HS-5 (cell line): ENCODE results near the gene PTPRT.

Source experiments
- DNase-seq: peaks from one replicate; pipeline ENCODE4 v3.0.0-alpha.2; 2012; ENCODE audit warnings: low read depth

Gene PTPRT

GRCh38 chr20:43189554-43190331 lies at the start of gene PTPRT:
Gene PTPRT (minus strand): TSS chr20:43189906. CDS start chr20:43189733, 173 bp downstream.
- DNase-seq: no peak

GRCh38 chr20:43238833-43239232 lies 49.1 kb upstream of the PTPRT start:
- DNase-seq: no peak

GRCh38 chr20:43238266-43238665 lies 48.6 kb upstream of the PTPRT start:
- no peak for DNase-seq

GRCh38 chr20:43237651-43238168 lies 48.0 kb upstream of the PTPRT start:
- no peak for DNase-seq

DNA sequence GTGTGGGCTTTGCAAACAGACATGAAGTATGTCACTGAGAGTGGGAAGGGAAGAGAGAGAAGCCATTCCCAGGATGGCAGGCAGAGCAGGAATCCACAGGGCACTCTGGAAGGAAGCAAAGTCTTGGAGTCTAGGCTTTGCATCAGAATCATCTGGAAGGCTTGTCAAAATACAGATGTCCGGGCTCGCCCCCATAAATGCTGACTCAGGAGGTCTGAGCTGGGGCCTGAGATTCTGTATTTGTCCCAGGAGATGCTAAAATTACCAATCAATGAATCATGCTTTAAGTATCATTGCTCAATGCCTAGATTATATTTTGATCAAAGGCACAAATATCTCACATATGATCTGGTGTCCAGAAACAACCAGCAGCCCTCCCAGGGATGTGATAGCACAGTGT lies 46.3 kb upstream of the PTPRT start:
- DNase-seq: no peak

GRCh38 chr20:43231829-43232228 lies 42.1 kb upstream of the PTPRT start:
- DNase-seq: no peak

DNA sequence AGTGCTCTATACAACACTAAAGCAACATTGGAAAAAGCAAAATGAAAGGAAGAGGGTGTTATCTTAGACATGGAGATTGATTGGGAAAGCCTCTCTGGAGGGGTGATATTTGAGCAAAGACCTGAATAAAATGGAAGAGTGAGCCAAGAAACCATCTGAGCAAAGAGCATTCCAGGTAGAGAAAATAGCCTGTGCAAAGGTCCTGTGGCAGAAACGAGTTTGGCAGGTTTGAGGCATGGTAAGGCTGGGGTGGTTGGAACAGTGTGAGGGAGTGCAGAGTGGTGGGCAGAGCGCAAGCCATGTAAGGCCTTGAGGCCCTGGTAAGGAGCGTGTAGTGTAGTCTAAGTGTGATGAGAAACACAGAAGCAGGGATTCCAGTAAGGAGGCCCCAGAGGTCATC lies 40.0 kb upstream of the PTPRT start:
- no peak for DNase-seq

- no peak for DNase-seq
Measured at GRCh38 chr20:43220612-43221011, 30.9 kb upstream of the PTPRT start.

DNA sequence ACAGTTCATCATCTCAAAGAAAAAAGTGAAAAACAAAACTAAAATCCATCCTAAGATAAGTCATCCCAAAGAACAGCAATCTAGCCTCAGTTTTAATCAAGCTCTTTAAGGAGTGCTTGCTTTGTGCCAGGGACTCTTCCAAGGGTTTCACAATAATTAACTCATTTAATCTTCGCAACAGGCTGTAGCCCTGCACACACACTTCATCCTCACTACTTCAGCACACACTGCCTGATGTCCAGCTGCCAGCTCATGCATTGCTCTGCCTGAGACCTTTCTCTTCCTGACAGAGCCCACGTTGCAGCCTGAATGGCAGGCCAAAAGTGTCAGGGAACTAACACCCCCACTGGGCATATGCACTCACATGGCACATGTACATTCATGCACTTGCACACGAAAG lies 21.2 kb upstream of the PTPRT start:
- DNase-seq: no peak

DNA sequence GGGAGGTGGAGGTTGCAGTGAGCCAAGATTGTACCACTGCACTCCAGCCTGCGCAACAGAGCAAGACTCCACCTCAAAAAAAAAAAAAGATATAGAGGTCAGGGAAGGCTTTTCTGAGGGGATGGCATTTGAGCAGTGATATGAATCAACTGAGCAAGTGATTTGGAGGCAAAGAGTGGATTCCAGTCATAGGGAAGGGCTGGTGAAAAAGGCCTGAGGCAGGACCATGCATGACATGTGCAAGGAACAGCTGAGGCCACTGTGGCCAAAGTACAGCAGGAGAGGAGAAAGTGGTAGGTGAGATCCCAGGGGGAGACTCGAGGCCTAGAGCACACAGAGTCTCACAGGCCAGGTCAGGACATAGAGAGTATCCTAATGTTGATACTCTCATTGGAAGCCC lies 20.1 kb upstream of the PTPRT start:
- DNase-seq: no peak

GRCh38 chr20:43205699-43206098 lies 16.0 kb upstream of the PTPRT start:
- DNase-seq: no peak

GRCh38 chr20:43202100-43202499 lies 12.4 kb upstream of the PTPRT start:
- no peak for DNase-seq

- DNase-seq: no peak
Measured at GRCh38 chr20:43198607-43199006, 8.9 kb upstream of the PTPRT start.

GRCh38 chr20:43196243-43196642 lies 6.5 kb upstream of the PTPRT start:
- DNase-seq: no peak

- no peak for DNase-seq
Measured at GRCh38 chr20:43194137-43194536, 4.4 kb upstream of the PTPRT start.

- DNase-seq: no peak
Measured at GRCh38 chr20:43193443-43193842, 3.7 kb upstream of the PTPRT start.

- no peak for DNase-seq
Measured at GRCh38 chr20:43191946-43192863, 2.5 kb upstream of the PTPRT start.

- DNase-seq: no peak
Measured at GRCh38 chr20:43191143-43191542, 1.4 kb upstream of the PTPRT start.

DNA sequence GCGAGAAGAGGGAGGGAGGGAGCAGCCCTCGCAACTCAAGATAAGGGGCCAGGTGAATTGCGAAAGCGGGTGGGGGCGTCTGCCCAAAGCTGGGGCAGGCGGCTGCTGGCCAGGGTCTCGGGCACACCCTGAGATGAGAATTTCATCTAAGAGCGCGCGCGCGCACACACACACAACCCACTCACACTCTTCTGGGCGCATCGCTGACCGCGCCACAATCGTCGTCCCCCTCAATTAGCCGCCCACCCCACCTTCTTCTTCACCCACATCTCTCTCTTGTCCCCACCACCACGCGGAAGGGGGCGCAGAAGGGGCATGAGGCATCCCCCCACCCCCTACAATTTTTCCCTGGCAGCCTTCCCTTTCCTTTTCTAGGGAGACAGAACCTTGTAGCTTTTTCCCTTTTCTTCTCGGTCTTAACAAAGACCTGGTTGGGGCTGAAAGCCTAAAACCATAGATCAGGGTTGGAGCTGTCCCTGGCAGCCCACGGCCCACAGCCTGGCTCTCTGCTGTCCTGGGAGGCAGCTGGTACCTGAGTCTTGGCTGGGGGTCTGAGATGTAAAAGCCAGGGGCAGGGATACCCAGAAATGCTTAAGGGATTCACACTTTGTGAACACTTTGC lies 737 bp upstream of the PTPRT start:
- no peak for DNase-seq

DNA sequence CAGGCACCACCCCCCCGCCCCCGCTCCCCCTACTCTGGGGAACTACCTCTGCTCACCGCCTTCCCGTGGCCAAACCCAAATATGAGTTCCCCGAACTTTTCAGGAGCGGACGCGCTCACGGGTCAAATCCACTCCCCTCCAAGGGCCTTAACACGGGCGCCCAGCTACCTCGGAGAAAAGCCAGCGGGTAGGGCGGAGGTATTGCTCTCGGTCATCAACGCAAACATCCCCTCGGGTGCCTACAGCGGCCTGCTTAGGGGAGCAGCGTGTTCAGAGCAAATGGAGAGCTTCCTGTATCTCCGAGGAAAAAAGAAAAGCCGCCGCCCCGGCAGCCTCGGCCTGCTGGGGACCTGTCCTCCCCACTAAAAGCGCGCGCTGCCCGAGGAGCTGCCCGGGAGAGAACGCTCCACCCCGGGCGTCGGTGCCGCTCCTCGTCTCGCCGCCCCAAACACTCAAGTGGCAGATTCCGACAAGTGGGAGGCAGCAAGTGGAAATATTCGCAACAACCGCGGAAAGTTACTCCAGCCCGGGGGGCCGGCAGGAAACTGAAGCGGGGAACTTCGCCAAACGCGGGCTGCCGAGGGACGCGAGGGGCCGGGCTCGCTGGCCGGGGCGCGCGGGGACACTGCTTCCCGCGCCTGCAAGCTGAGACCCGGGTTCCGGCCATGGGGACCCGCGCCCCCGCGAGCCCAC lies 699 bp downstream of the PTPRT start:
- no peak for DNase-seq

GRCh38 chr20:43188234-43188653 lies 1.5 kb downstream of the PTPRT start:
- no peak for DNase-seq
